GM12878 (cell line): ENCODE results near the gene CASK. TPM values are rescaled to one million over a fixed set of nuclear protein-coding genes. Genes with fewer than 3 reads are reported as not detected.

ENCODE experiments used
- ATAC-seq: fragments of 200-7000 bp; cut with Tn5 transposase; 3 replicates; pipeline ENCODE4 v1.9.1; 2020; ENCODE audit warnings: mild to moderate bottlenecking, moderate library complexity
- BruUV-seq: library from RNA; stranded (reverse); fragments of 400-500 nt; replicated peaks from 2 replicates; lab custom pipeline; 2021; lab: Mats Ljungman, UMichigan
- CTCF ChIA-PET: fragments of 300-600 bp; sonication (Branson Sonifier 250); formaldehyde crosslinking; extraction: SDS; loops from one replicate; lab custom pipeline; 2021; ENCODE audit warnings: inconsistent platforms; lab: Yijun Ruan, JAX
- POLR2A ChIA-PET: fragments of 350-600 bp; formaldehyde crosslinking; extraction: SDS; loops from one replicate; lab custom pipeline; 2021; ENCODE audit warnings: inconsistent platforms; lab: Charles Lee
- RAD21 ChIA-PET: fragments of 300-600 bp; sonication (Branson Sonifier 250); formaldehyde crosslinking; loops from one replicate; lab custom pipeline; 2023; ENCODE audit warnings: antibody characterized with exemption; ENCODE audit not compliant: unreplicated experiment; lab: Charles Lee
- SMC1A ChIA-PET: fragments of 300-600 bp; sonication (Branson Sonifier 250); formaldehyde crosslinking; loops from one replicate; lab custom pipeline; 2023; ENCODE audit not compliant: unreplicated experiment, uncharacterized antibody; lab: Charles Lee
- DNase-seq: peaks from one replicate; pipeline ENCODE4 v3.0.0-alpha.2; 2011; ENCODE audit warnings: low read depth, low spot score
- FAIRE-seq: peaks from 3 replicates; lab custom pipeline; 2011; peaks lifted over from hg19 to GRCh38; lab: Jason Lieb, UNC
- H2AFZ ChIP-seq: 2 replicates; pipeline ENCODE4 v1.6.0; 2011; ENCODE audit warnings: low read depth, low read length, control low read depth; ENCODE audit not compliant: control insufficient read depth
- H3K27ac ChIP-seq: 2 replicates; pipeline ENCODE4 v1.5.1; 2011; ENCODE audit warnings: control low read depth; ENCODE audit not compliant: control insufficient read depth, insufficient read depth
- H3K27me3 ChIP-seq, 2 experiments: replicated peaks in 1 of 2; 2 replicates each; pipeline versions ENCODE4 v1.6.0 to v1.6.1; 2011; ENCODE audit warnings: low read length in 1 of 2; ENCODE audit not compliant: control insufficient read depth in 2 of 2, insufficient read depth in 2 of 2
- H3K36me3 ChIP-seq, 2 experiments: 2 replicates each; pipeline ENCODE4 v1.5.1; 2011; ENCODE audit warnings: low read length in 1 of 2; ENCODE audit not compliant: control insufficient read depth in 2 of 2, insufficient read depth in 2 of 2
- H3K4me1 ChIP-seq: 2 replicates; pipeline ENCODE4 v1.6.1; 2011; ENCODE audit warnings: mild to moderate bottlenecking, low read length, moderate library complexity, mixed read lengths; ENCODE audit not compliant: control insufficient read depth, insufficient read depth
- H3K4me2 ChIP-seq: 2 replicates; pipeline ENCODE4 v1.6.0; 2011; ENCODE audit warnings: control low read depth; ENCODE audit not compliant: control insufficient read depth, insufficient read depth
- H3K4me3 ChIP-seq: fragments of 200-600 bp; sonication (generic); 2 replicates; pipeline ENCODE4 v1.5.1; 2016
- H3K79me2 ChIP-seq: 2 replicates; pipeline ENCODE4 v1.6.0; 2011; ENCODE audit warnings: low read length; ENCODE audit not compliant: control insufficient read depth, insufficient read depth
- H3K9ac ChIP-seq: 2 replicates; pipeline ENCODE4 v1.8.0; 2011; ENCODE audit warnings: low read length, control low read depth, mixed read lengths; ENCODE audit not compliant: control insufficient read depth, insufficient read depth
- H3K9me3 ChIP-seq: replicated peaks from 3 replicates; pipeline ENCODE4 v1.5.1; 2011; ENCODE audit warnings: mild to moderate bottlenecking, low read length; ENCODE audit not compliant: control insufficient read depth, insufficient read depth
- H4K20me1 ChIP-seq: 2 replicates; pipeline ENCODE4 v1.6.0; 2011; ENCODE audit not compliant: control insufficient read depth, insufficient read depth
- BRCA1 ChIP-seq: IDR thresholded peaks from 2 replicates; pipeline ENCODE4 v1.6.1; 2011; ENCODE audit warnings: low read depth, low read length, improper control_type of control experiment
- CBX3 ChIP-seq: fragments of 200-600 bp; sonication (generic); IDR thresholded peaks from 2 replicates; pipeline ENCODE4 v1.6.1; 2016; ENCODE audit warnings: low read depth, borderline replicate concordance
- ELK1 ChIP-seq: IDR thresholded peaks from 2 replicates; pipeline ENCODE4 v1.6.1; 2012; ENCODE audit warnings: low read depth, low read length, improper control_type of control experiment
- HSF1 ChIP-seq: fragments of 150-350 bp; IDR thresholded peaks from 2 replicates; pipeline ENCODE4 v1.6.1; 2014; ENCODE audit warnings: mild to moderate bottlenecking, low read depth, low read length
- JUND ChIP-seq: IDR thresholded peaks from 2 replicates; pipeline ENCODE4 v1.6.1; 2012; ENCODE audit warnings: low read depth, mild to moderate bottlenecking, low read length, improper control_type of control experiment, moderate library complexity
- KAT2A ChIP-seq: conservative IDR thresholded peaks from 2 replicates; pipeline ENCODE4 v1.6.1; 2011; ENCODE audit warnings: low read depth, low read length; ENCODE audit not compliant: control insufficient read depth
- MEF2B ChIP-seq: fragments of 450-650 bp; IDR thresholded peaks from 2 replicates; pipeline ENCODE4 v1.6.1; 2018; ENCODE audit warnings: mild to moderate bottlenecking, moderate library complexity; ENCODE audit not compliant: partially characterized antibody, poor library complexity, severe bottlenecking
- MYB ChIP-seq: fragments of 150-350 bp; IDR thresholded peaks from 2 replicates; pipeline ENCODE4 v1.6.1; 2014; ENCODE audit warnings: mild to moderate bottlenecking, low read depth, low read length, borderline replicate concordance
- PAX5 ChIP-seq: IDR thresholded peaks from 2 replicates; pipeline ENCODE4 v1.6.1; 2011; ENCODE audit warnings: low read depth, low read length, borderline replicate concordance
- PBX3 ChIP-seq: IDR thresholded peaks from 2 replicates; pipeline ENCODE4 v1.6.1; 2011; ENCODE audit warnings: mild to moderate bottlenecking, low read depth, low read length, moderate library complexity; ENCODE audit not compliant: insufficient replicate concordance
- SMAD5 ChIP-seq: IDR thresholded peaks from 2 replicates; pipeline ENCODE4 v1.6.1; 2016; ENCODE audit warnings: antibody characterized with exemption, low read depth
- SPI1 ChIP-seq: IDR thresholded peaks from 2 replicates; pipeline ENCODE4 v1.6.1; 2011; ENCODE audit warnings: low read depth, mild to moderate bottlenecking, low read length, moderate library complexity, borderline replicate concordance; ENCODE audit not compliant: insufficient read depth
- SUPT20H ChIP-seq: IDR thresholded peaks from 2 replicates; pipeline ENCODE4 v1.6.1; 2011; ENCODE audit warnings: low read depth, mild to moderate bottlenecking, low read length, moderate library complexity, borderline replicate concordance; ENCODE audit not compliant: control insufficient read depth
- TCF12 ChIP-seq: IDR thresholded peaks from 2 replicates; pipeline ENCODE4 v1.6.1; 2011; ENCODE audit warnings: low read depth, mild to moderate bottlenecking, low read length
- WRNIP1 ChIP-seq: IDR thresholded peaks from 2 replicates; pipeline ENCODE4 v1.6.1; 2011; ENCODE audit warnings: low read depth, low read length, improper control_type of control experiment, borderline replicate concordance
- whole genome bisulfite sequencing: methylation state at CpG from one replicate; pipeline ENCODE4 v1.1.6; 2016; ENCODE audit warnings: low lambda C conversion rate; ENCODE audit not compliant: insufficient replicate concordance, insufficient coverage; ENCODE audit errors: missing lambda C conversion rate; 5-methylcytosine and 5-hydroxymethylcytosine counted together
- in situ Hi-C: fragments of 300-500 bp; cut with MboI; formaldehyde crosslinking; loops from 9 replicates; pipeline ENCODE4 v1.14.3; 2018; ENCODE audit warnings: mixed read lengths
- intact Hi-C: fragments of 100-400 bp; cut with micrococcal nuclease; formaldehyde crosslinking; loops from one replicate; pipeline ENCODE4 v1.14.2; 2022; ENCODE audit not compliant: unreplicated experiment
- polyA plus RNA-seq, 11 experiments: library from polyadenylated mRNA; depleted of rRNA in 4 of 11; unstranded in 6 of 11; stranded (reverse) in 5 of 11; fragments of >200 nt; fragmentation: Nextera tagmentation in 4 of 11; fragmentation: Illumina TruSeq in 1 of 11; extraction: Ambion mirVana in 4 of 11; extraction: Trizol in 1 of 11; gene quantifications; 1 replicate in 1 of 11; 2 replicates in 10 of 11; pipeline versions ENCODE4 v1.2.1 to v1.2.3, GENCODE V29; 2011 to 2016; ENCODE audit warnings: inconsistent platforms in 2 of 11, missing spikeins in 2 of 11, low read depth in 1 of 11
- total RNA-seq, 4 experiments: library from RNA; depleted of rRNA in 3 of 4; stranded (reverse); fragments of >200 nt in 3 of 4; fragmentation: Illumina TruSeq in 1 of 4; extraction: Trizol in 1 of 4; gene quantifications; 2 replicates each; pipeline versions ENCODE4 v1.2.1 to v1.2.3, GENCODE V29; 2013 to 2021

The CASK gene
- total and polyA plus RNA-seq, 10 of the 15 experiments (the other 5 are each of a cell fraction or from before 2014, with no cell fraction given): 0.60 to 45.9 (median 4.8) TPM

GRCh38 chrX:41475191-41475590, 448.2 kb downstream of the CASK start:
- no peak overlapping the region for H3K9ac ChIP-seq
- H3K9me3 ChIP-seq: no peaks in the 10 kb centered on the region
- ATAC-seq: no peak
- H2AFZ ChIP-seq: no peak overlapping the region
- in situ Hi-C loops (no loop called here), intact Hi-C loops (no loop called here)
- H3K79me2 ChIP-seq: no peaks in the 10 kb centered on the region
- no TSS peak for BruUV-seq
- POLR2A ChIA-PET: no interaction called here
- H3K36me3 ChIP-seq: no peaks in the 10 kb centered on the region
- WGBS: 71% methylated on average over 6 of the region's 6 CpGs
- DNase-seq: no peak
- SMC1A ChIA-PET: no interaction called here
- no peak for TF ChIP-seq HSF1
- TF ChIP-seq CBX3: no peak
- no peak for TF ChIP-seq ELK1
- no peak for TF ChIP-seq PAX5
- TF ChIP-seq PBX3: no peak
- no peak for TF ChIP-seq SPI1
- no peak for TF ChIP-seq JUND
- TF ChIP-seq SUPT20H: no peak
- no peak for TF ChIP-seq BRCA1
- no peak for TF ChIP-seq MYB
- TF ChIP-seq SMAD5: no peak
- no peak for TF ChIP-seq KAT2A
- TF ChIP-seq MEF2B: no peak
- no peak for TF ChIP-seq TCF12
- no peak for TF ChIP-seq WRNIP1
- H3K4me1 ChIP-seq: no peaks in the 10 kb centered on the region
- H3K4me2 ChIP-seq: no peak overlapping the region
- no peak overlapping the region for H3K4me3 ChIP-seq
- CTCF ChIA-PET: no interaction called here
- H3K27me3 ChIP-seq: no peaks in the 10 kb centered on the region; a peak in 1 of 4 replicates
- no peaks in the 10 kb centered on the region for H4K20me1 ChIP-seq
- RAD21 ChIA-PET: no interaction called here
- no peak for FAIRE-seq
- H3K27ac ChIP-seq: no peak overlapping the region
